SK-N-SH (cell line): ENCODE results near the gene IGSF9. TPM values are rescaled to one million over a fixed set of nuclear protein-coding genes. Genes with fewer than 3 reads are reported as not detected.

Experiments used
- CTCF ChIA-PET: fragments of 300-600, 350-600 bp; formaldehyde crosslinking; extraction: SDS; loops from one replicate; lab custom pipeline; 2021; lab: Yijun Ruan, JAX
- POLR2A ChIA-PET: fragments of 350-600 bp; sonication (Branson Sonifier 250); formaldehyde crosslinking; extraction: SDS; loops from one replicate; lab custom pipeline; 2020; ENCODE audit warnings: antibody characterized with exemption, inconsistent platforms; lab: Yijun Ruan, JAX
- DNase-seq: peaks from one replicate; pipeline ENCODE4 v3.0.0; 2012
- H2AFZ ChIP-seq: fragments of 200-600 bp; sonication (generic); 2 replicates; pipeline ENCODE4 v1.8.1; 2016; ENCODE audit warnings: antibody characterized with exemption, mild to moderate bottlenecking, low read depth
- H3F3A ChIP-seq: fragments of 200-600 bp; sonication (generic); replicated peaks from 2 replicates; pipeline ENCODE3; 2016; ENCODE audit warnings: antibody characterized with exemption, mild to moderate bottlenecking; ENCODE audit not compliant: insufficient read depth
- H3K27ac ChIP-seq, 2 experiments: fragments of 200-500 bp in 1 of 2; fragments of 200-600 bp in 1 of 2; sonication (Bioruptor generic) in 1 of 2; sonication (generic), shearing (Covaris generic) in 1 of 2; 2 replicates each; pipeline versions ENCODE4 v1.5.1 to v1.6.1; 2014 to 2016; ENCODE audit warnings: low read depth in 2 of 2, inconsistent platforms in 1 of 2, low read length in 1 of 2, mild to moderate bottlenecking in 1 of 2, mixed read lengths in 1 of 2
- H3K27me3 ChIP-seq: fragments of 200-600 bp; sonication (generic), shearing (Covaris generic); 2 replicates; pipeline ENCODE4 v1.6.1; 2016; ENCODE audit warnings: mixed run types; ENCODE audit not compliant: insufficient read depth
- H3K36me3 ChIP-seq, 2 experiments: fragments of 200-500 bp in 1 of 2; fragments of 200-600 bp in 1 of 2; sonication (Bioruptor generic) in 1 of 2; sonication (generic) in 1 of 2; replicated peaks in 1 of 2; 2 replicates each; pipeline versions ENCODE3 to v1.5.1; 2014 to 2016; ENCODE audit warnings: low read length in 1 of 2, mild to moderate bottlenecking in 1 of 2; ENCODE audit not compliant: insufficient read depth in 2 of 2, control insufficient read depth in 1 of 2
- H3K4me1 ChIP-seq, 2 experiments: fragments of 200-500 bp in 1 of 2; fragments of 200-600 bp in 1 of 2; sonication (Bioruptor generic) in 1 of 2; sonication (generic), shearing (Covaris generic) in 1 of 2; 2 replicates each; pipeline versions ENCODE4 v1.5.1 to v1.6.1; 2014 to 2016; ENCODE audit warnings: low read depth in 1 of 2, low read length in 1 of 2, mixed run types in 1 of 2; ENCODE audit not compliant: insufficient read depth in 2 of 2, control insufficient read depth in 1 of 2
- H3K4me2 ChIP-seq: fragments of 200-600 bp; sonication (generic), shearing (Covaris generic); 2 replicates; pipeline ENCODE4 v1.6.1; 2017; ENCODE audit warnings: mixed run types
- H3K4me3 ChIP-seq, 2 experiments: fragments of 200-500 bp in 1 of 2; fragments of 200-600 bp in 1 of 2; sonication (Bioruptor generic) in 1 of 2; sonication (generic), shearing (Covaris generic) in 1 of 2; 2 replicates each; pipeline versions ENCODE4 v1.5.1 to v1.8.1; 2014 to 2016; ENCODE audit warnings: low read depth in 2 of 2, inconsistent platforms in 1 of 2, low read length in 1 of 2, mild to moderate bottlenecking in 1 of 2, mixed read lengths in 1 of 2, moderate library complexity in 1 of 2
- H3K79me2 ChIP-seq: fragments of 200-600 bp; sonication (generic); 2 replicates; pipeline ENCODE4 v1.8.1; 2017; ENCODE audit warnings: mild to moderate bottlenecking; ENCODE audit not compliant: insufficient read depth
- H3K9ac ChIP-seq: fragments of 200-600 bp; sonication (generic); 2 replicates; pipeline ENCODE4 v1.6.1; 2017; ENCODE audit warnings: mixed run types
- H3K9me2 ChIP-seq: fragments of 200-600 bp; sonication (generic); 2 replicates; pipeline ENCODE4 v1.6.1; 2017; ENCODE audit warnings: mixed run types
- H3K9me3 ChIP-seq: fragments of 200-600 bp; sonication (generic); 2 replicates; pipeline ENCODE4 v1.6.1; 2017; ENCODE audit warnings: mixed run types, mild to moderate bottlenecking, moderate library complexity
- H4K20me1 ChIP-seq: fragments of 200-600 bp; sonication (generic); 2 replicates; pipeline ENCODE4 v1.6.1; 2017; ENCODE audit warnings: mild to moderate bottlenecking, mixed run types; ENCODE audit not compliant: insufficient read depth
- CHD2 ChIP-seq: fragments of 150-350 bp; IDR thresholded peaks from 2 replicates; pipeline ENCODE4 v1.6.1; 2018; ENCODE audit warnings: low read length; ENCODE audit not compliant: partially characterized antibody
- ELF1 ChIP-seq: IDR thresholded peaks from 2 replicates; pipeline ENCODE4 v1.4.0; 2012
- EP300 ChIP-seq, 2 experiments: IDR thresholded peaks; 2 replicates each; pipeline versions ENCODE4 v1.4.0 to v1.6.1; 2012; ENCODE audit warnings: borderline replicate concordance in 1 of 2, low read depth in 1 of 2, low read length in 1 of 2
- GATA2 ChIP-seq: sonication (generic); formaldehyde crosslinking; IDR thresholded peaks from 2 replicates; pipeline ENCODE4 v1.5.0; 2020; ENCODE audit warnings: mild to moderate bottlenecking, missing genetic modification reagents
- JUND ChIP-seq: IDR thresholded peaks from 2 replicates; pipeline ENCODE4 v1.4.0; 2012
- NFIC ChIP-seq: IDR thresholded peaks from 2 replicates; pipeline ENCODE4 v1.4.0; 2012; ENCODE audit warnings: borderline replicate concordance
- NRF1 ChIP-seq: IDR thresholded peaks from 2 replicates; pipeline ENCODE4 v1.6.1; 2012; ENCODE audit warnings: low read depth, mild to moderate bottlenecking, low read length
- RAD21 ChIP-seq: IDR thresholded peaks from 2 replicates; pipeline ENCODE4 v1.6.1; 2012; ENCODE audit warnings: mild to moderate bottlenecking, low read length
- RCOR1 ChIP-seq: fragments of 150-350 bp; IDR thresholded peaks from 2 replicates; pipeline ENCODE4 v1.6.1; 2017; ENCODE audit warnings: antibody characterized with exemption, low read length
- RFX5 ChIP-seq: IDR thresholded peaks from 2 replicates; pipeline ENCODE4 v1.6.1; 2012; ENCODE audit warnings: mild to moderate bottlenecking, improper control_type of control experiment, low read length
- RXRA ChIP-seq: IDR thresholded peaks from 2 replicates; pipeline ENCODE4 v1.4.0; 2012; ENCODE audit warnings: low read depth, mild to moderate bottlenecking, borderline replicate concordance
- SMC3 ChIP-seq: IDR thresholded peaks from 2 replicates; pipeline ENCODE4 v1.6.1; 2012; ENCODE audit warnings: low read depth, low read length, improper control_type of control experiment
- TCF12 ChIP-seq: IDR thresholded peaks from 2 replicates; pipeline ENCODE4 v1.4.0; 2012
- TEAD4 ChIP-seq: IDR thresholded peaks from 2 replicates; pipeline ENCODE4 v1.4.0; 2012; ENCODE audit warnings: mild to moderate bottlenecking, borderline replicate concordance; ENCODE audit not compliant: insufficient read depth
- ZBTB33 ChIP-seq: IDR thresholded peaks from 2 replicates; pipeline ENCODE4 v1.4.0; 2012; ENCODE audit warnings: low read depth, borderline replicate concordance
- WGBS: methylation state at CpG from one replicate; pipeline ENCODE4 v1.1.6; 2017; ENCODE audit warnings: low lambda C conversion rate; 5-methylcytosine and 5-hydroxymethylcytosine counted together
- polyA plus RNA-seq, 3 experiments: library from polyadenylated mRNA; depleted of rRNA; stranded (reverse); fragments of >200 nt; gene quantifications; 2 replicates each; pipeline ENCODE4 v1.2.3, GENCODE V29; 2012
- TF ChIP-seq, protein P1 (sequence below): fragments of 150-350 bp; IDR thresholded peaks from 2 replicates; pipeline ENCODE4 v1.6.1; 2017; ENCODE audit warnings: antibody characterized with exemption, low read length, low read depth, borderline replicate concordance
- TF ChIP-seq, protein P2 (sequence below): fragments of 200-600 bp; sonication (generic); IDR thresholded peaks from 2 replicates; pipeline ENCODE4 v1.6.1; 2017; ENCODE audit warnings: antibody characterized with exemption, mild to moderate bottlenecking, moderate library complexity
- TF ChIP-seq, protein P3 (sequence below): IDR thresholded peaks from 2 replicates; pipeline ENCODE4; 2012
- TF ChIP-seq, protein P4 (sequence below): IDR thresholded peaks from 2 replicates; pipeline ENCODE4 v1.4.0; 2012; ENCODE audit warnings: low read depth
- TF ChIP-seq, protein P5 (sequence below): IDR thresholded peaks from 2 replicates; pipeline ENCODE4 v1.4.0; 2012; ENCODE audit warnings: low read depth, borderline replicate concordance

Gene IGSF9
- polyA plus RNA-seq, 1 of the 3 experiments (the other 2 are of a cell fraction) = 2.4 TPM

GRCh38 chr1:159942632-159943277 lies 2.7 kb downstream of the IGSF9 start:
- H3K9me2 ChIP-seq = no peaks in the 10 kb centered on the region
- no peak for DNase-seq
- no peak overlapping the region for H3K4me3 ChIP-seq
- H3K4me1 ChIP-seq = peaks cover 0 to 36% of the 10 kb centered on the region in 2 experiments; a peak in 1 of 4 replicates
- H3K9ac ChIP-seq = no peak overlapping the region
- 87% methylated on average over 11 of the region's 15 CpGs for WGBS
- no peaks in the 10 kb centered on the region for H3K36me3 ChIP-seq
- H3K4me2 ChIP-seq = no peak overlapping the region
- CTCF ChIA-PET = interaction anchor here (0.7 to 6.3 kb wide), 3 partner anchors 9 to 165 kb away, joined by 3 to 101 read pairs (median 4); no protein-coding TSS in a partner anchor
- no peaks in the 10 kb centered on the region for H3K79me2 ChIP-seq
- no peak for TF ChIP-seq TEAD4
- TF ChIP-seq, protein P1, sequence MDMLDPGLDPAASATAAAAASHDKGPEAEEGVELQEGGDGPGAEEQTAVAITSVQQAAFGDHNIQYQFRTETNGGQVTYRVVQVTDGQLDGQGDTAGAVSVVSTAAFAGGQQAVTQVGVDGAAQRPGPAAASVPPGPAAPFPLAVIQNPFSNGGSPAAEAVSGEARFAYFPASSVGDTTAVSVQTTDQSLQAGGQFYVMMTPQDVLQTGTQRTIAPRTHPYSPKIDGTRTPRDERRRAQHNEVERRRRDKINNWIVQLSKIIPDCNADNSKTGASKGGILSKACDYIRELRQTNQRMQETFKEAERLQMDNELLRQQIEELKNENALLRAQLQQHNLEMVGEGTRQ = no peak
- TF ChIP-seq ZBTB33 = no peak
- TF ChIP-seq, protein P2, sequence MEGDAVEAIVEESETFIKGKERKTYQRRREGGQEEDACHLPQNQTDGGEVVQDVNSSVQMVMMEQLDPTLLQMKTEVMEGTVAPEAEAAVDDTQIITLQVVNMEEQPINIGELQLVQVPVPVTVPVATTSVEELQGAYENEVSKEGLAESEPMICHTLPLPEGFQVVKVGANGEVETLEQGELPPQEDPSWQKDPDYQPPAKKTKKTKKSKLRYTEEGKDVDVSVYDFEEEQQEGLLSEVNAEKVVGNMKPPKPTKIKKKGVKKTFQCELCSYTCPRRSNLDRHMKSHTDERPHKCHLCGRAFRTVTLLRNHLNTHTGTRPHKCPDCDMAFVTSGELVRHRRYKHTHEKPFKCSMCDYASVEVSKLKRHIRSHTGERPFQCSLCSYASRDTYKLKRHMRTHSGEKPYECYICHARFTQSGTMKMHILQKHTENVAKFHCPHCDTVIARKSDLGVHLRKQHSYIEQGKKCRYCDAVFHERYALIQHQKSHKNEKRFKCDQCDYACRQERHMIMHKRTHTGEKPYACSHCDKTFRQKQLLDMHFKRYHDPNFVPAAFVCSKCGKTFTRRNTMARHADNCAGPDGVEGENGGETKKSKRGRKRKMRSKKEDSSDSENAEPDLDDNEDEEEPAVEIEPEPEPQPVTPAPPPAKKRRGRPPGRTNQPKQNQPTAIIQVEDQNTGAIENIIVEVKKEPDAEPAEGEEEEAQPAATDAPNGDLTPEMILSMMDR = no peak
- TF ChIP-seq, protein P3, sequence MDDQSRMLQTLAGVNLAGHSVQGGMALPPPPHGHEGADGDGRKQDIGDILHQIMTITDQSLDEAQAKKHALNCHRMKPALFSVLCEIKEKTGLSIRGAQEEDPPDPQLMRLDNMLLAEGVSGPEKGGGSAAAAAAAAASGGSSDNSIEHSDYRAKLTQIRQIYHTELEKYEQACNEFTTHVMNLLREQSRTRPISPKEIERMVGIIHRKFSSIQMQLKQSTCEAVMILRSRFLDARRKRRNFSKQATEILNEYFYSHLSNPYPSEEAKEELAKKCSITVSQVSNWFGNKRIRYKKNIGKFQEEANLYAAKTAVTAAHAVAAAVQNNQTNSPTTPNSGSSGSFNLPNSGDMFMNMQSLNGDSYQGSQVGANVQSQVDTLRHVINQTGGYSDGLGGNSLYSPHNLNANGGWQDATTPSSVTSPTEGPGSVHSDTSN = no peak
- TF ChIP-seq, protein P4, sequence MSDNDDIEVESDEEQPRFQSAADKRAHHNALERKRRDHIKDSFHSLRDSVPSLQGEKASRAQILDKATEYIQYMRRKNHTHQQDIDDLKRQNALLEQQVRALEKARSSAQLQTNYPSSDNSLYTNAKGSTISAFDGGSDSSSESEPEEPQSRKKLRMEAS = no peak
- TF ChIP-seq EP300 (IDR thresholded peaks at IDR 0.05; ENCODE audit: borderline replicate concordance in 1 of 2, low read depth in 1 of 2, low read length in 1 of 2) = no peak
- TF ChIP-seq RCOR1 = no peak
- no peak for TF ChIP-seq JUND
- no peak for TF ChIP-seq RXRA
- no peak for TF ChIP-seq TCF12
- no peak for TF ChIP-seq NFIC
- no peak for TF ChIP-seq ELF1
- no peak for TF ChIP-seq RFX5
- no peak for TF ChIP-seq NRF1
- TF ChIP-seq, protein P5, sequence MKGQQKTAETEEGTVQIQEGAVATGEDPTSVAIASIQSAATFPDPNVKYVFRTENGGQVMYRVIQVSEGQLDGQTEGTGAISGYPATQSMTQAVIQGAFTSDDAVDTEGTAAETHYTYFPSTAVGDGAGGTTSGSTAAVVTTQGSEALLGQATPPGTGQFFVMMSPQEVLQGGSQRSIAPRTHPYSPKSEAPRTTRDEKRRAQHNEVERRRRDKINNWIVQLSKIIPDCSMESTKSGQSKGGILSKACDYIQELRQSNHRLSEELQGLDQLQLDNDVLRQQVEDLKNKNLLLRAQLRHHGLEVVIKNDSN = no peak
- TF ChIP-seq GATA2 (CRISPR knock-in tag) = no peak
- no peak for TF ChIP-seq CHD2
- no peak for TF ChIP-seq SMC3
- no peak for TF ChIP-seq RAD21
- POLR2A ChIA-PET = interaction anchor here (0.9 kb wide), 1 partner anchor 9 kb away, joined by 3 read pairs; no protein-coding TSS in a partner anchor
- H3K27me3 ChIP-seq = no peaks in the 10 kb centered on the region
- no peaks in the 10 kb centered on the region for H4K20me1 ChIP-seq
- no peak overlapping the region for H3K27ac ChIP-seq
- no peak overlapping the region for H2AFZ ChIP-seq
- H3F3A ChIP-seq = no peaks in the 10 kb centered on the region
- H3K9me3 ChIP-seq = no peaks in the 10 kb centered on the region
